HEK293 (cell line): Measurements from ENCODE around the gene CHAC1.

Source experiments
- CTCF ChIA-PET: fragments of 350-600 bp; formaldehyde crosslinking; extraction: SDS; loops from one replicate; lab custom pipeline; 2021; ENCODE audit warnings: antibody characterized with exemption; lab: Yijun Ruan, JAX
- POLR2A ChIA-PET: fragments of 300-600 bp; formaldehyde crosslinking; extraction: SDS; loops from one replicate; lab custom pipeline; 2020; ENCODE audit warnings: antibody characterized with exemption, inconsistent platforms; lab: Yijun Ruan, JAX
- H3K27ac ChIP-seq: fragments of 200-500 bp; sonication (Bioruptor generic); 2 replicates; pipeline ENCODE4 v1.5.1; 2014; ENCODE audit warnings: low read depth, low read length, control low read depth, inconsistent platforms; ENCODE audit errors: extremely low read depth
- H3K36me3 ChIP-seq, 2 experiments: fragments of 200-500 bp in 1 of 2; sonication (Bioruptor generic) in 1 of 2; 1 replicate in 1 of 2; 2 replicates in 1 of 2; pipeline ENCODE4 v1.5.1; 2014 to 2017; ENCODE audit warnings: inconsistent platforms in 2 of 2, low read length in 2 of 2; ENCODE audit not compliant: control insufficient read depth in 2 of 2, insufficient read depth in 1 of 2
- H3K4me1 ChIP-seq: fragments of 200-500 bp; sonication (Bioruptor generic); 2 replicates; pipeline ENCODE4 v1.5.1; 2014; ENCODE audit warnings: mild to moderate bottlenecking, low read length, inconsistent platforms; ENCODE audit not compliant: control insufficient read depth, insufficient read depth
- H3K4me3 ChIP-seq: 2 replicates; pipeline ENCODE4 v1.5.1; 2011; ENCODE audit warnings: low read depth, mild to moderate bottlenecking, control low read depth, low read length, moderate library complexity
- H3K9me3 ChIP-seq: fragments of 200-500 bp; sonication (Bioruptor generic); 2 replicates; pipeline ENCODE4 v1.5.1; 2014; ENCODE audit warnings: low read depth, low read length, inconsistent platforms; ENCODE audit not compliant: control insufficient read depth, insufficient read depth
- BCL11A ChIP-seq: fragments of 450-650 bp; formaldehyde crosslinking; IDR thresholded peaks from 2 replicates; pipeline ENCODE4 v1.5.1; 2016; ENCODE audit warnings: low read depth, missing biosample characterization, missing genetic modification characterization
- HOXA7 ChIP-seq: sonication (generic); formaldehyde crosslinking; IDR thresholded peaks from 2 replicates; pipeline ENCODE4 v1.8.1; 2022; ENCODE audit warnings: missing genetic modification reagents, borderline replicate concordance
- IKZF3 ChIP-seq: fragments of 450-650 bp; IDR thresholded peaks from 2 replicates; pipeline ENCODE4 v1.5.0; 2018; ENCODE audit warnings: missing biosample characterization, mild to moderate bottlenecking, missing genetic modification characterization, moderate library complexity
- KLF10 ChIP-seq: fragments of 450-650 bp; IDR thresholded peaks from 2 replicates; pipeline ENCODE4 v1.5.1; 2018; ENCODE audit warnings: missing biosample characterization, mild to moderate bottlenecking, missing genetic modification characterization
- PRDM1 ChIP-seq: fragments of 450-650 bp; formaldehyde crosslinking; IDR thresholded peaks from 2 replicates; pipeline ENCODE4; 2016; ENCODE audit warnings: missing biosample characterization, missing genetic modification characterization
- PRDM10 ChIP-seq: fragments of 450-650 bp; formaldehyde crosslinking; IDR thresholded peaks from 2 replicates; pipeline ENCODE4 v1.5.1; 2016; ENCODE audit warnings: missing biosample characterization, missing genetic modification characterization
- REPIN1 ChIP-seq: fragments of 450-650 bp; formaldehyde crosslinking; IDR thresholded peaks from 2 replicates; pipeline ENCODE4 v1.5.1; 2017; ENCODE audit warnings: missing biosample characterization, missing genetic modification characterization, low read depth
- ZBTB26 ChIP-seq: fragments of 450-650 bp; formaldehyde crosslinking; optimal IDR thresholded peaks from 2 replicates; pipeline ENCODE3; 2016; ENCODE audit warnings: missing biosample characterization, mild to moderate bottlenecking, missing genetic modification characterization
- ZNF132 ChIP-seq: fragments of 450-650 bp; formaldehyde crosslinking; IDR thresholded peaks from 2 replicates; pipeline ENCODE4 v1.5.1; 2017; ENCODE audit warnings: missing biosample characterization, missing genetic modification characterization, borderline replicate concordance
- ZNF140 ChIP-seq: fragments of 450-650 bp; formaldehyde crosslinking; IDR thresholded peaks from 2 replicates; pipeline ENCODE4 v1.5.1; 2016; ENCODE audit warnings: missing biosample characterization, missing genetic modification characterization
- ZNF2 ChIP-seq: fragments of 450-650 bp; formaldehyde crosslinking; IDR thresholded peaks from 2 replicates; pipeline ENCODE4 v1.5.1; 2016; ENCODE audit warnings: missing biosample characterization, missing genetic modification characterization
- ZNF214 ChIP-seq: fragments of 450-650 bp; formaldehyde crosslinking; IDR thresholded peaks from 2 replicates; pipeline ENCODE4 v1.5.1; 2017; ENCODE audit warnings: missing biosample characterization, mild to moderate bottlenecking, missing genetic modification characterization, borderline replicate concordance
- ZNF24 ChIP-seq: fragments of 450-650 bp; formaldehyde crosslinking; IDR thresholded peaks from 2 replicates; pipeline ENCODE4 v1.5.1; 2016; ENCODE audit warnings: missing biosample characterization, missing genetic modification characterization
- ZNF248 ChIP-seq: fragments of 450-650 bp; formaldehyde crosslinking; IDR thresholded peaks from 2 replicates; pipeline ENCODE4 v1.5.1; 2017; ENCODE audit warnings: missing biosample characterization, missing genetic modification characterization
- ZNF37A ChIP-seq: fragments of 450-650 bp; IDR thresholded peaks from 2 replicates; pipeline ENCODE4 v1.5.1; 2018; ENCODE audit warnings: missing biosample characterization, missing genetic modification characterization
- ZNF404 ChIP-seq: fragments of 450-650 bp; formaldehyde crosslinking; IDR thresholded peaks from 2 replicates; pipeline ENCODE4 v1.5.1; 2017; ENCODE audit warnings: missing biosample characterization, missing genetic modification characterization
- ZNF473 ChIP-seq: fragments of 450-650 bp; formaldehyde crosslinking; IDR thresholded peaks from 2 replicates; pipeline ENCODE4 v1.5.1; 2017; ENCODE audit warnings: missing biosample characterization, missing genetic modification characterization
- ZNF571 ChIP-seq: fragments of 450-650 bp; formaldehyde crosslinking; IDR thresholded peaks from 2 replicates; pipeline ENCODE4 v1.5.0; 2017; ENCODE audit warnings: missing biosample characterization, missing genetic modification characterization
- ZNF624 ChIP-seq: fragments of 450-650 bp; formaldehyde crosslinking; IDR thresholded peaks from 2 replicates; pipeline ENCODE4 v1.5.1; 2017; ENCODE audit warnings: missing biosample characterization, missing genetic modification characterization
- ZNF843 ChIP-seq: fragments of 450-650 bp; formaldehyde crosslinking; IDR thresholded peaks from 2 replicates; pipeline ENCODE4 v1.5.1; 2016; ENCODE audit warnings: missing biosample characterization, missing genetic modification characterization

CHAC1 gene

GRCh38 chr15:40914486-40914885 is 38.8 kb upstream of the CHAC1 start:
- Histone ChIP-seq H3K27ac (no peak overlapping the region), H3K4me3 (no peak overlapping the region), H3K36me3 (no peaks in the 10 kb centered on the region), H3K4me1 (no peaks in the 10 kb centered on the region)
- POLR2A ChIA-PET, result interaction anchor here (2.0 kb wide), 1 partner anchor 14 kb away, joined by 9 read pairs; the partner anchor contains the start of gene DLL4
- TF ChIP-seq ZNF37A (tag by site-specific recombination), result no peak
- no peak for TF ChIP-seq ZNF248 (tag by site-specific recombination)
- no peak for TF ChIP-seq ZNF214
- no peak for TF ChIP-seq ZNF140
- no peak for TF ChIP-seq ZNF843 (tag by site-specific recombination)
- no peak for TF ChIP-seq REPIN1 (tag by site-specific recombination)
- TF ChIP-seq IKZF3, result no peak
- no peak for TF ChIP-seq ZNF24 (tag by site-specific recombination)
- no peak for TF ChIP-seq HOXA7
- TF ChIP-seq PRDM1 (tag by site-specific recombination), result no peak
- no peak for TF ChIP-seq ZNF2 (tag by site-specific recombination)
- TF ChIP-seq, all 188 proteins: peak for 0
- CTCF ChIA-PET, result interaction anchor here (0.6 to 2.0 kb wide), 4 partner anchors 9 to 108 kb away, joined by 3 to 10 read pairs (median 4); no protein-coding TSS in a partner anchor
- H3K9me3 ChIP-seq, result no peaks in the 10 kb centered on the region

GRCh38 chr15:40915116-40915661 is 38.1 kb upstream of the CHAC1 start:
- H3K4me3 ChIP-seq, result no peak overlapping the region
- TF ChIP-seq PRDM10 (0 out of 2 replicates have a peak, but pooled peaks have one; percentile 19), ZBTB26 (tag by site-specific recombination) (no peak), ZNF624 (no peak)
- no peaks in the 10 kb centered on the region for H3K9me3 ChIP-seq
- POLR2A ChIA-PET, result interaction anchor here (0.9 to 2.0 kb wide), 2 partner anchors 14 to 38 kb away, joined by 3 to 9 read pairs; partner anchors contain the start of genes CHAC1 and DLL4
- no peaks in the 10 kb centered on the region for H3K4me1 ChIP-seq
- H3K36me3 ChIP-seq, result no peaks in the 10 kb centered on the region
- no peak overlapping the region for H3K27ac ChIP-seq
- CTCF ChIA-PET, result interaction anchor here (0.6 to 2.0 kb wide), 5 partner anchors 9 to 107 kb away, joined by 3 to 10 read pairs (median 3); no protein-coding TSS in a partner anchor

- POLR2A ChIA-PET, result interaction anchor here (0.9 to 2.0 kb wide), 2 partner anchors 13 to 37 kb away, joined by 3 to 9 read pairs; partner anchors contain the start of genes CHAC1 and DLL4
- H3K4me3 ChIP-seq, result no peak overlapping the region
- TF ChIP-seq ZNF404 (tag by site-specific recombination), result no peak
- TF ChIP-seq ZNF132 (tag by site-specific recombination), result no peak
- no peak for TF ChIP-seq KLF10 (tag by site-specific recombination)
- no peak for TF ChIP-seq BCL11A (tag by site-specific recombination)
- TF ChIP-seq ZBTB26 (tag by site-specific recombination), result no peak
- TF ChIP-seq ZNF571 (tag by site-specific recombination), result no peak
- no peak for TF ChIP-seq ZNF473 (tag by site-specific recombination)
- TF ChIP-seq, all 188 proteins: peak for 0
- CTCF ChIA-PET, result interaction anchor here (0.8 to 2.0 kb wide), 3 partner anchors 10 to 107 kb away, joined by 3 to 10 read pairs (median 5); no protein-coding TSS in a partner anchor
- Histone ChIP-seq H3K36me3 (no peaks in the 10 kb centered on the region), H3K9me3 (no peaks in the 10 kb centered on the region), H3K4me1 (no peaks in the 10 kb centered on the region), H3K27ac (no peak overlapping the region)
Measured at GRCh38 chr15:40915679-40916078, 37.6 kb upstream of the CHAC1 start.
